ENCODE data around the gene PLA2G4E.

Gene PLA2G4E, protein sequence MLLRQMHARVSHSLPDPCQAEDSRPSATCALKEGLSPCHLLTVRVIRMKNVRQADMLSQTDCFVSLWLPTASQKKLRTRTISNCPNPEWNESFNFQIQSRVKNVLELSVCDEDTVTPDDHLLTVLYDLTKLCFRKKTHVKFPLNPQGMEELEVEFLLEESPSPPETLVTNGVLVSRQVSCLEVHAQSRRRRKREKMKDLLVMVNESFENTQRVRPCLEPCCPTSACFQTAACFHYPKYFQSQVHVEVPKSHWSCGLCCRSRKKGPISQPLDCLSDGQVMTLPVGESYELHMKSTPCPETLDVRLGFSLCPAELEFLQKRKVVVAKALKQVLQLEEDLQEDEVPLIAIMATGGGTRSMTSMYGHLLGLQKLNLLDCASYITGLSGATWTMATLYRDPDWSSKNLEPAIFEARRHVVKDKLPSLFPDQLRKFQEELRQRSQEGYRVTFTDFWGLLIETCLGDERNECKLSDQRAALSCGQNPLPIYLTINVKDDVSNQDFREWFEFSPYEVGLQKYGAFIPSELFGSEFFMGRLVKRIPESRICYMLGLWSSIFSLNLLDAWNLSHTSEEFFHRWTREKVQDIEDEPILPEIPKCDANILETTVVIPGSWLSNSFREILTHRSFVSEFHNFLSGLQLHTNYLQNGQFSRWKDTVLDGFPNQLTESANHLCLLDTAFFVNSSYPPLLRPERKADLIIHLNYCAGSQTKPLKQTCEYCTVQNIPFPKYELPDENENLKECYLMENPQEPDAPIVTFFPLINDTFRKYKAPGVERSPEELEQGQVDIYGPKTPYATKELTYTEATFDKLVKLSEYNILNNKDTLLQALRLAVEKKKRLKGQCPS

DNA sequence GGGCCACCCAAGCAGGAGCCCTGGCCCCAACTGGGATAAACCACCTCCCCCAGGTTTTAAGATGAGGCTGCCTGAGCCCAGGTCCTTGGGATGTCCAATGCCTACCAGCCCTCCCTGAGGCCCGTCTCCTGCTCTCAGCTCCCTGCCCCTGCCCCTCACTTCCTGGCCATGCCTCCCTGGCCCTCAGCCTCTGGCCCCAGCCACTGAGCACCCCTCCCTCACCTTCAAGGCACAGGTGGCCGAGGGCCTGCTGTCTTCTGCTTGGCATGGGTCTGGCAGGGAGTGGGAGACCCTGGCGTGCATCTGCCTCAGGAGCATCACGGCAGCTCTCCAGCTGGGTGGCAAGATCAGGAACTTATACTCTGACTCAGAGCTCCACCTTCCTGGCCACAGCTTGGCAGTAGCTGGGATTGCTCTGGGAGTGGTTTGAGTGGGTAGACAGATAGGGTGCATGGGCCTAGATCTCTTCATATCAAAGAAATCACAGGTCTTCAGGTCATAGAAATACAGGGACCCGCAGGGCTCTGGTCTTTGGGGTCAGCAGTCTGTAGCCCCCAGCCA, at the start of gene PLA2G4E:
PLA2G4E (minus strand) TSS at position 330 of the 561 bp plus-strand sequence; CDS start at position 318, 12 bp downstream.
- no peak for DNase-seq (ENCODE audit: low read depth)

DNA sequence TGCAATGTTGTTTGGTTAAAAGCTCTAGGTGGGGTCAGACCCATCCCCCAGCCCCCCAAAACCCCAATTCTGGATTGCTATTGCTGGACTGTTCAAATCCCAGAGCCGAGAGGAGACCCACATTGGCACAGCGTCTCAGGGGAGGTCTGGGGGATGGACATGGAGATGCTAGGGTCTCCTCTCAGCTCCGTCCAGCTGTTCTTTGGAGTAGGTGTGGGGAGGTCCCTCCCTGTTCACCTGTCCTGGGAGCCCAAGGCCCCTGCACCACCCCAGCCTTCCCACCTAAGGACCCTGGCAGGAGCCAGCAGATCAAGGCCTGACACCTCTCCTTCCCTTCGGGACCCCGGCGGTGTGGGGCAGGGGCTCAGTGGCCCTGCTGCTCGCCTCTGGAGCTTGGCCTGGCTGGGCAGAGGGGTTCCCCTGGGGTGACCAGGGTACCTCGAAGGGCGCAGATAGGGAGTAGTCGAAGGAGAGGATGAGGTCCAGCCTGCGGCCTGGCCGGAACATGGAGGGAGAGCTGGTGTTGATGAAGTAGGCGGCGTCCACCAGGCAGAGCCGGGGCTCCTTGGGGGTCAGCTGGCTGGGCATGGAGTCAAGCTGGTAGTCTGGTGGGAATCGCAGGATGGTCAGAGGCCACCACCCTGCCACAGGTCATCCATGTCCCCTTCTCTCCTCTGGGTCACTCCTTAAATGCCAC, 49.6 kb upstream of the PLA2G4E start:
- DNase-seq (ENCODE audit: low read depth): no peak

DNA sequence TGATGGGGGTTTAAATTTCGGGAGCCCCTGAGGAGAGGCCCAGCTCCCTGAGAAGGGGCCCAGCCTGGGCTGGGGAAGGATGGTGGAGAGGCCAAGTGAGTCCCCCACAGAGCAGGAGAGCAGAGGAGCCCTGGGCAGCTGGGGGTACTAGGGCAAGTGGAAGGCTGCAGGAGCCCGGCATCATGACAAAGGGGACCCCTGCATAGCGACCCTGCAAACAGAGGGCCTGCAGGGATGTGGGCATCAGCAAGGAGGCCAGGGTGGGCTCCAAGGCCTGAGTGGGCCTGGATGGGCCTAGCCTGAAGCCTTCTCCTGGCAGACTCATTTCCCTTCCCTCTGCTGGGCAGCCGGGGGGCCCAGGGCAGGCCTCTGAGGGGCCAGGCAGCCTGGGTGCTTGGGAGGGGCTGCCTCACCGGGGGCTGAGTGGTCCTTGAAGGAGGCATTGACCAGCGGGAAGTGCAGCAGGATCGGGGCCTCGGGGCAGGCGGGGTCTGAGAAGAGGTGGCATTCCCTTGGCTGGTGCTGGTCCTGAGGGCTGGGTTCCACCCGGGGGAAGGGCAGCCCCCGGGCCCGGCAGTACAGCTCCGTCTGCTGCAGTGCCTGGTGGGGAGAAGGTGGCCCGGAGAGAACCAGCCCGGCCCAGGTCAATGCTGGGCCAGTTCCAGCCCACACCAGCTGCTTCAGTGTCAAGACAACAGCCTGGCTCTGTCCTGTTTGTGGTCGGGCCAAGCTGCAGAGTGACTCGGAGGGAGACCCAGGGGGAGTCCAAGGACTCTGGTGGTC, 48.8 kb upstream of the PLA2G4E start:
- no peak for DNase-seq (ENCODE audit: low read depth)

DNA sequence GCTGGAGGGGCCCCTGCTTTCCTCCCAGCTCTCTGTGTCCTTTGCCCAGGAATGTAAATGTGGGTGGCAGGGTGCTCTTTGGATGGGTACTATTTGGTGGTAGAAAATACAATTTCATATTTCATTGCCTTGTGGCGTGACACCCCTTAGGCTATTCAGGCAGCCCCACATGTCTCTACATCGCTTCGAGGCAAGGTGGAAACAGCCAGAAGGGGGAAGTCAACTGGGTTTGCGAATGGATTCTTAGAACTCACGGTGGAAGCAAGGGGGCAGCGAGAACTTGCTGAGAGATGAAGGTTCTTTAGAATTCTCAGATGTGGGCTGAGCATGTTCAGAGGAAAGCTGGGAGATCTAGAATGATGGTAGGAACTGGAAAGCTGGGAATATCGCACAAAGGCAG, 48.2 kb upstream of the PLA2G4E start:
- DNase-seq (ENCODE audit: low read depth): no peak

GRCh38 chr15:42068601-42069000, 47.8 kb upstream of the PLA2G4E start:
- DNase-seq (ENCODE audit: low read depth): no peak

- DNase-seq (ENCODE audit: low read depth): no peak
Observed at GRCh38 chr15:42066764-42067415, 46.0 kb upstream of the PLA2G4E start.

- DNase-seq (ENCODE audit: low read depth): no peak
Observed at GRCh38 chr15:42065468-42065867, 44.6 kb upstream of the PLA2G4E start.

DNA sequence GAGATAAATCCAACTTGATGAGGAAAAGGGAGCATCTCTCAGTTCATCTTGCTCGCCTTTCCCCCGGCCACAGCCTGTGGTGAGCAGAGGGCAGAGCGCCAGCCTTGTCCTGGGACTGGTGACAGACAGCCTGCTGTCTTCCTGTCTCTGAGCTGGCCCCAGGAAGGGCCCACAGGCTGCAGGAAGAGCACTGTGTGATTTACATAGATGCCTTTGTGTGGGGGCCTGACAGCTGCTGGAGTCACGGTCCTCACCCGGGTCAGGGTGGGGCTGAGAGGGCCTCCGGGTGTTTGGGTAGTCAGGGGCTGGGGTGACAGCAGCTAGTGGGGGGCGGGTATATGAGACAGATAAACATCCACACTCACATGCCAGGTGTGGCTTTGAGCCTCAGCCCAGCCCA, 44.2 kb upstream of the PLA2G4E start:
- no peak for DNase-seq (ENCODE audit: low read depth)

DNA sequence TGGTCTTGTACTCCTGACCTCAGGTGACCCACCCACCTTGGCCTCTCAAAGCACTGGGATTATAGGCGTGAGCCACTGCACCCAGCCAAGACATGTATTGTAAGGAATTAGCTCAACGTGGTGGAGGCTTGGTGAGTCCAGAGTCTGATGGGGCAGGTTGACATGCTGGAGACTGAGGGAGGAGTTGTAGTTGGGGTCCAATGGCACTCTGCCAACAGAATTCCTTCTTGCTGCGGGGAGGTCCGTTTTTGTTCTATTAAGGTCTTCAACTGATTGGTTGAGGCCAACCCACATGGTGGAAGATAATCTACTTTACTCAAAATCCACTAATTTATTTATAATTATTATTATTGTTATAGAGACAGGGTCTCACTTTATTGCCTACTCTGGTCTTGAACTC, 43.4 kb upstream of the PLA2G4E start:
- DNase-seq (ENCODE audit: low read depth): no peak

GRCh38 chr15:42063122-42063848, 42.4 kb upstream of the PLA2G4E start:
- DNase-seq (ENCODE audit: low read depth): no peak

DNA sequence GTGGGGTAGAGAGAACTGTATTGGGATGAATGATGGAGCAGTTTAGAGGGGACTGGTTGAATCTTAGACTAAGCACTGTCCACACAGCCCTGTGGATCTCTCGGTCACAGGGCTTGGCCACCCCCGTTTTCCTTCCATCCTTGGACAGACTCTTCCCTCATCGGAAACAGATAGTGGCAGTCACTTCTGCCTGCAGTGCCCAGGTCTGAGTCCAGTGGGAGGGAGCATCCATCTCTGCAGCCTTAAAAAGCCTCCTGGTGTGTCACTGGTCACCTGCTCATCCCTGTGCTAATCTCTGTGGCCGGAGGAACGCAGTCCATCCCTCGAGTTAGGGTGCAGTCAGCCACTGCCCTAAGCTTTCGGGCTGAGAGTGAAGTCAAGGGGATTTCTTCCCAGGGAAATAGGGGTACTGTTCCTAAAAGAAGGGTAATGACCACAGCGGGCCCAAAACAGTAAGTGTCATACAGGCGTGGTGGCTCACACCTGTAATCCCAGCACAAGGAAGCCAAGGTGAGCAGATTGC, 41.5 kb upstream of the PLA2G4E start:
- DNase-seq (ENCODE audit: low read depth): no peak

- no peak for DNase-seq (ENCODE audit: low read depth)
Observed at GRCh38 chr15:42060797-42061196, 40.0 kb upstream of the PLA2G4E start.

GRCh38 chr15:42060477-42060763, 39.6 kb upstream of the PLA2G4E start:
- DNase-seq (ENCODE audit: low read depth): no peak

DNA sequence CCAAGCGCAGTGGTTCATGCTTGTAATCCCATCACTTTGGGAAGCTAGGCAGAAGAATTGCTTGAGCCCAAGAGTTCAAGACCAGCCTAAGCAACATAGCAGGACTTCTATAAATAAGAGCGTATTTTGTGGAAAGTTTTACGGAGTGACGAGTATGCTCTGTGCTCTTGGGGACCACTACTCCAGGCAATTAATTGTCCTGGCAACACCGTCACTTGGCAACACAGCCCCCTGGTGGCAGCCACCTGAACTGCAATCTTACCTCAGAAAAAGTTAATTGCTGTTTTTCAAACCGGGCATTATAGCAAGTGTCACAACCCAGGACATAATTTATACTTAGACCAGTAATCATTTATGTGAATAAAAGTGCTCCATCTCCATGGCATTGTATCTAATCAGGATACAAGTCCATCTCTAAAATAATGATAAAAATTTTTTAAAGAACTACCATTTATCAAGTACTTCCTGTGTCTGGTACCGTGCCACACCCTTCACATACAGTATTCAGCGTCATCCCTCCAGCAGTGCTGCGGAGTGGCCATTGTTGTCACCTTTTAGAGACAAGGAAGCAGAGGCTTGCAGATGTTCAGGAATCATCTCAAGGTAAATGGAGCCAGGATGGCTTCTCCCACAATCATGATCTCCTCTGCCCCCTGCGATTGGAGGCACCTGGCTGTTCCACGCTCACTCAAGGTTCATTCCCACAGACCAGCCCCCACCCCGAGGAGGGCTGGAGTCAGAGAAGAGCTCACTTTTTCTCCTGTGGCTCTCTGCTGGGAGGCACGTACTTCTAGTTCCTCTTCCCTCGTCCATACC, 39.0 kb upstream of the PLA2G4E start:
- peak; percentile 28 for DNase-seq (ENCODE audit: low read depth)

DNA sequence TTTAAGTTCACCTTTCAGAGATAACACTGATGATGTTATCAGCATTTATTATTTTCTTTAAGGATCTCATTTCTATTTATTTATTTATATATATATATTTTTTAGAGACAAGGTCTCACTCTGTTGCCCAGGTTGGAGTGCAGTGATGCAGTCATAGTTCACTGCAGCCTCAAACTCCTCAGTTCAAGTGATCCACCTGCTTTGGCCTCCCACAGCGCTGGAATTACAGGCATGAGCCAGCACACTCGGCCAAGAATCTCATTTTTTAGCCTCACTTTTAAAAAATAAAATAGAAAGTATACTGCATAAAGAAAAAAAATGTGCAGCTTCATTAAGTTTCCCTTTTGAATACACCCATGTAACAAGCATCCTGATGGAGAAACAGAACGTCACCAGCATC, 37.9 kb upstream of the PLA2G4E start:
- no peak for DNase-seq (ENCODE audit: low read depth)

- no peak for DNase-seq (ENCODE audit: low read depth)
Observed at GRCh38 chr15:42057799-42058646, 37.2 kb upstream of the PLA2G4E start.

DNA sequence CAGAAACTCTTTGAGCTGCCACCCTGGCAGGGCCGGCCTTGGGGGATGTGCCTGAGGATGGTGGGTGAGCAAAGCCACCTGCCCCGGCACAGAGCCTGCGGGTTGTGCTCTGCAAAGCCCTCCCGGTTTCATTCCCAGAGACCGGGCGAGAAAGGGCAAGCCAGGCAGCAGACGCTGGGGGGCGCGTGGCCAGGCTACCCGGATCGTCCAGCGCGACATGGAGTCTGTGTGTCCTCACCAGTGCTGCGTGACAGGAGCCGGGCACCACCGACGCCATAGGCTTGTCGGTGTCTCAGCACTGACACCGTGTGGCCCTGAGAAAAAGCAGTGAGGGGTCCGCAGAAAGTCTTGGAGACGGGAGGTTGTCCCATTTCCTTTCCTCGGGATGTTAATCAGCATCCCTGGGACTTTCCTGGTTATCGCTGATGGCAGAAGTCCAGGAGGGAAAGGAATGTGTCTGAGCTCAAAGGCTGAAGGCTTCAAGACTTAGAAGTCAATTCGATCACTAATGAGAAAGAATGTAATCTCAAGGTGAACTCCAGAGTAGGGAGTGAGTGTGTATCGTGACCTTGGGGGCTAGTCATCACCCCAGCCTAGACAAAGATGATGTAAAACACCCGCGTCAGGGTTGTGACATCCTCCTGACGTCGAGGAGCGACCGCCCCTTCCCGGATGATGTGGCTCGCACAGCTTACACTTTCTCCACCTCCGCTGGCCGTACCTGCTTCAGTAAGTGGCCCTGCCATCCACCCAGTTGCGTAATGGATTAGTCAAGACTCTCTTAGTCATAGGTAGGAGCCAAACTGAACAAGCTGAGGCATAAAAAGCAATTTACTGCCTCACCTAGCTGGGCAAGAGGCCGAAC, 36.3 kb upstream of the PLA2G4E start:
- peak; percentile 56 for DNase-seq (ENCODE audit: low read depth)

Measured in iris pigment epithelial cell (primary cell).